Neural cell (in vitro differentiated cells): ENCODE measurements around the gene PPP1R13B. TPM values are rescaled to one million over a fixed set of nuclear protein-coding genes. Genes with fewer than 3 reads are reported as not detected.

Experiments used
- H2AFZ ChIP-seq: fragments of 200-600, 300-800 bp; sonication (generic), shearing (Covaris generic); 2 replicates; pipeline ENCODE4 v1.6.0; 2014; ENCODE audit warnings: low read depth, mild to moderate bottlenecking, antibody characterized with exemption, low read length, moderate library complexity
- H3F3A ChIP-seq: fragments of 200-600 bp; shearing (Covaris generic); 2 replicates; pipeline ENCODE4 v1.6.1; 2016; ENCODE audit warnings: mild to moderate bottlenecking, moderate library complexity, mixed read lengths, antibody characterized with exemption, low read length; ENCODE audit not compliant: insufficient read depth, poor library complexity, severe bottlenecking
- H3K27ac ChIP-seq: fragments of 200-600, 300-800 bp; sonication (generic), shearing (Covaris generic); 2 replicates; pipeline ENCODE4 v1.5.1; 2014; ENCODE audit warnings: mild to moderate bottlenecking, low read length, moderate library complexity
- H3K27me3 ChIP-seq: fragments of 300-800, 200-600 bp; sonication (generic), shearing (Covaris generic); 2 replicates; pipeline ENCODE4 v1.6.0; 2014; ENCODE audit warnings: mild to moderate bottlenecking, low read depth, low read length, moderate library complexity; ENCODE audit not compliant: insufficient read depth
- H3K36me3 ChIP-seq: fragments of 300-800, 200-600 bp; sonication (generic), shearing (Covaris generic); 2 replicates; pipeline ENCODE4 v1.5.1; 2014; ENCODE audit warnings: mild to moderate bottlenecking, antibody characterized with exemption, low read length, moderate library complexity; ENCODE audit not compliant: insufficient read depth
- H3K4me2 ChIP-seq: fragments of 300-800, 200-600 bp; sonication (generic), shearing (Covaris generic); 2 replicates; pipeline ENCODE4 v1.6.0; 2014; ENCODE audit warnings: mild to moderate bottlenecking, low read length
- H3K4me3 ChIP-seq: fragments of 300-800, 200-600 bp; sonication (generic), shearing (Covaris generic); 2 replicates; pipeline ENCODE4 v1.5.1; 2014; ENCODE audit warnings: mild to moderate bottlenecking, low read length, moderate library complexity
- H3K79me2 ChIP-seq: fragments of 200-600 bp; shearing (Covaris generic); replicated peaks from 2 replicates; pipeline ENCODE4 v1.6.0; 2014; ENCODE audit warnings: mild to moderate bottlenecking, low read length, moderate library complexity; ENCODE audit not compliant: insufficient read depth
- H3K9ac ChIP-seq: fragments of 300-800, 200-600 bp; sonication (generic), shearing (Covaris generic); 2 replicates; pipeline ENCODE4 v1.6.1; 2016; ENCODE audit warnings: mild to moderate bottlenecking, low read length, mixed read lengths
- H3K9me2 ChIP-seq: fragments of 200-600 bp; shearing (Covaris generic); 2 replicates; pipeline ENCODE4 v1.6.1; 2016; ENCODE audit warnings: mild to moderate bottlenecking, low read length, mixed read lengths; ENCODE audit not compliant: insufficient read depth
- H3K9me3 ChIP-seq: fragments of 200-600, 300-800 bp; sonication (generic), shearing (Covaris generic); 2 replicates; pipeline ENCODE4 v1.6.1; 2016; ENCODE audit warnings: mild to moderate bottlenecking, mixed run types, low read length, moderate library complexity, mixed read lengths
- H4K20me1 ChIP-seq: fragments of 200-600 bp; shearing (Covaris generic); 2 replicates; pipeline ENCODE4 v1.6.1; 2016; ENCODE audit warnings: mild to moderate bottlenecking, mixed run types; ENCODE audit not compliant: insufficient read depth
- CTCF ChIP-seq: fragments of 450-650 bp; IDR thresholded peaks from 2 replicates; pipeline ENCODE4 v1.5.1; 2014; ENCODE audit warnings: antibody characterized with exemption, mild to moderate bottlenecking, moderate library complexity; ENCODE audit not compliant: poor library complexity, severe bottlenecking
- EP300 ChIP-seq: fragments of 450-650 bp; conservative IDR thresholded peaks from 2 replicates; pipeline ENCODE4 v1.6.1; 2014; ENCODE audit warnings: antibody characterized with exemption, mild to moderate bottlenecking, moderate library complexity; ENCODE audit not compliant: poor library complexity, severe bottlenecking
- EZH2 ChIP-seq: fragments of 200-600, 300-800 bp; shearing (Covaris generic), sonication (generic); IDR thresholded peaks from 2 replicates; pipeline ENCODE4 v1.6.1; 2014; ENCODE audit warnings: antibody characterized with exemption, low read length, borderline replicate concordance, mild to moderate bottlenecking; ENCODE audit not compliant: insufficient read depth, poor library complexity, severe bottlenecking
- MXI1 ChIP-seq: fragments of 450-650 bp; conservative IDR thresholded peaks from 2 replicates; pipeline ENCODE4 v1.6.1; 2014; ENCODE audit warnings: antibody characterized with exemption, mild to moderate bottlenecking; ENCODE audit not compliant: poor library complexity, severe bottlenecking
- POLR2AphosphoS5 ChIP-seq: IDR thresholded peaks from 2 replicates; pipeline ENCODE4 v1.6.1; 2012
- RAD21 ChIP-seq: fragments of 450-650 bp; conservative IDR thresholded peaks from 2 replicates; pipeline ENCODE4 v1.6.1; 2014; ENCODE audit warnings: antibody characterized with exemption, mild to moderate bottlenecking, moderate library complexity
- REST ChIP-seq: IDR thresholded peaks from 2 replicates; pipeline ENCODE4 v1.6.1; 2012; ENCODE audit warnings: borderline replicate concordance
- SMC3 ChIP-seq: fragments of 450-650 bp; conservative IDR thresholded peaks from 2 replicates; pipeline ENCODE4 v1.6.1; 2014; ENCODE audit warnings: antibody characterized with exemption, mild to moderate bottlenecking, moderate library complexity; ENCODE audit not compliant: poor library complexity
- TAF1 ChIP-seq: IDR thresholded peaks from 2 replicates; pipeline ENCODE4 v1.6.1; 2012; ENCODE audit warnings: low read depth
- polyA plus RNA-seq: library from polyadenylated mRNA; depleted of rRNA; stranded (reverse); fragments of >200 nt; gene quantifications from 2 replicates; pipeline ENCODE4 v1.2.3, GENCODE V29; 2014

PPP1R13B gene
- polyA plus RNA-seq, 1 donor from 2014 or later = 8.2 TPM

- Histone ChIP-seq H2AFZ (no peak overlapping the region), H3K27ac (no peak overlapping the region), H3K9me2 (no peaks in the 10 kb centered on the region), H3K79me2 (no peaks in the 10 kb centered on the region), H3K4me3 (no peak overlapping the region), H3K9me3 (no peaks in the 10 kb centered on the region), H3K27me3 (no peaks in the 10 kb centered on the region), H3K4me2 (no peak overlapping the region), H3K36me3 (no peaks in the 10 kb centered on the region), H3K9ac (no peak overlapping the region), H4K20me1 (no peaks in the 10 kb centered on the region), H3F3A (no peaks in the 10 kb centered on the region)
- TF ChIP-seq REST = no peak
- no peak for TF ChIP-seq RAD21
- no peak for TF ChIP-seq POLR2AphosphoS5
- TF ChIP-seq EP300 = no peak
- no peak for TF ChIP-seq EZH2
- TF ChIP-seq SMC3 = no peak
- TF ChIP-seq TAF1 = no peak
- TF ChIP-seq CTCF = no peak
- no peak for TF ChIP-seq MXI1
These were observed 22.9 kb upstream of the PPP1R13B start for GRCh38 chr14:103870144-103870876.

- H3K79me2 ChIP-seq = no peaks in the 10 kb centered on the region
- TF ChIP-seq CTCF (no peak), MXI1 (no peak), RAD21 (no peak), POLR2AphosphoS5 (no peak), REST (no peak), SMC3 (no peak), EP300 (no peak)
- no peak overlapping the region for H3K4me2 ChIP-seq
- H3K9ac ChIP-seq = no peak overlapping the region
- H3K9me3 ChIP-seq = no peaks in the 10 kb centered on the region
- H3K36me3 ChIP-seq = no peaks in the 10 kb centered on the region
- H4K20me1 ChIP-seq = no peaks in the 10 kb centered on the region
- no peak overlapping the region for H3K4me3 ChIP-seq
- H3K27me3 ChIP-seq = no peaks in the 10 kb centered on the region
- no peak overlapping the region for H3K27ac ChIP-seq
- no peaks in the 10 kb centered on the region for H3K9me2 ChIP-seq
- H3F3A ChIP-seq = no peaks in the 10 kb centered on the region
- H2AFZ ChIP-seq = no peak overlapping the region
These were observed 22.2 kb upstream of the PPP1R13B start for GRCh38 chr14:103869406-103870143.
